Measurements from ENCODE around the gene GPR35. TPM values are rescaled to one million over a fixed set of nuclear protein-coding genes. Genes with fewer than 3 reads are reported as not detected.

The GPR35 gene
- total RNA-seq, 4 donors from 2014 or later, result 91.1 to 244 (median 136) TPM

- 93% methylated on average over 19 of the region's 22 CpGs; no CpG with 5 or more reads in 1 of the 2 donors for WGBS, 2 donors (ENCODE audit: low coverage in 1 of 2)
- intact Hi-C loops (cut with DNase I; ENCODE audit: low total_unique reads), result no loop called here
Measured at GRCh38 chr2:240597419-240598181, 27.7 kb upstream of the GPR35 start.

DNA sequence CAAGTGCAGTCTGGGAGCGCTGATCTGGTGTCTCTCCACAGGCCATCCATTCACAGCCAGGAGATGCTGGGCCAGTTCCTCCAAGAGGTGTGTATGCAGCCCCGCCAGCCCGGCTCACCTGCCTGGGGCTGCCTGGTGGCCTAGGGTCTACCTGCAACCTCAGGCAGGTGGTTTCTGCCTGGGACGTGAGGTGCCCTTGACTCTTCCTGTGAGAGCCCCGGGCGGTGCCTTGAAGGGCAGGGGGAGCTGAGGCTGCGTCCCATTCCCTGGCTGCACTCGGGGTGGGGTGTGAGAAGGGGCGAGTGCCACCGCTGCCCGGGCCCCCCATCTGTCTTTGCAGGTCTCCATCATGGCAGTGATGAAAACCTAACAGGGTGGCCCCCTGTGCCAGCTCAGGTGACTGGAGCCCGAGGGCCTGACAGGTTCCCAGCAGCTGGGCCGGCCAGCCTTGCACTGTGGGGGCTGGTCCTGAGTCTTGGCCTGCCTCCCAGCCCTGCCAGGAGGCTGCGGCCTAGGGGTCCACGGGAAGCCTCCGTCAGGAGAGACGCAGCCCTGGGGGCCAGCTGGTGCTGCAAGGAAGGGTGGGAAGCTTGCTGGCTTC lies 26.9 kb upstream of the GPR35 start:
- no peaks in the 10 kb centered on the region for H3K27me3 ChIP-seq
- H3K27ac ChIP-seq, result no peak overlapping the region
- DNase-seq, result peak; percentile 6
- in situ Hi-C loops (cut with MboI; ENCODE audit: low pct_ligation_motif_present in 1 of 4, low pct_unique_long_range_greater_than_20kb in 1 of 4, low sequenced_read_pairs in 3 of 4), result no loop called here
- no peaks in the 10 kb centered on the region for H3K9me3 ChIP-seq
- no peak overlapping the region for H3K4me3 ChIP-seq
- 94% methylated on average over 16 of the region's 17 CpGs; no CpG with 5 or more reads in 1 of the 2 donors for WGBS, 2 donors (ENCODE audit: low coverage in 1 of 2)
- peaks cover 4 to 10% (median 6%) of the 10 kb centered on the region in 4 donors for H3K4me1 ChIP-seq
- intact Hi-C loops (cut with DNase I; ENCODE audit: low total_unique reads), result no loop called here
- TF ChIP-seq, protein P1, sequence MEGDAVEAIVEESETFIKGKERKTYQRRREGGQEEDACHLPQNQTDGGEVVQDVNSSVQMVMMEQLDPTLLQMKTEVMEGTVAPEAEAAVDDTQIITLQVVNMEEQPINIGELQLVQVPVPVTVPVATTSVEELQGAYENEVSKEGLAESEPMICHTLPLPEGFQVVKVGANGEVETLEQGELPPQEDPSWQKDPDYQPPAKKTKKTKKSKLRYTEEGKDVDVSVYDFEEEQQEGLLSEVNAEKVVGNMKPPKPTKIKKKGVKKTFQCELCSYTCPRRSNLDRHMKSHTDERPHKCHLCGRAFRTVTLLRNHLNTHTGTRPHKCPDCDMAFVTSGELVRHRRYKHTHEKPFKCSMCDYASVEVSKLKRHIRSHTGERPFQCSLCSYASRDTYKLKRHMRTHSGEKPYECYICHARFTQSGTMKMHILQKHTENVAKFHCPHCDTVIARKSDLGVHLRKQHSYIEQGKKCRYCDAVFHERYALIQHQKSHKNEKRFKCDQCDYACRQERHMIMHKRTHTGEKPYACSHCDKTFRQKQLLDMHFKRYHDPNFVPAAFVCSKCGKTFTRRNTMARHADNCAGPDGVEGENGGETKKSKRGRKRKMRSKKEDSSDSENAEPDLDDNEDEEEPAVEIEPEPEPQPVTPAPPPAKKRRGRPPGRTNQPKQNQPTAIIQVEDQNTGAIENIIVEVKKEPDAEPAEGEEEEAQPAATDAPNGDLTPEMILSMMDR (IDR thresholded peaks at IDR 0.05), result no peak
- no peak for TF ChIP-seq POLR2AphosphoS5 (IDR thresholded peaks at IDR 0.05)
- no peak for TF ChIP-seq POLR2A (IDR thresholded peaks at IDR 0.05)
- no peak for TF ChIP-seq EP300 (IDR thresholded peaks at IDR 0.05; ENCODE audit: low read depth)
- no peaks in the 10 kb centered on the region for H3K36me3 ChIP-seq

More at GRCh38 chr2:240597419-240598181, 27.7 kb upstream of the GPR35 start:
- H3K4me1 ChIP-seq, result peaks cover 0 to 4% (median 0%) of the 10 kb centered on the region in 4 donors
- no peak overlapping the region for H3K27ac ChIP-seq
- H3K9me3 ChIP-seq, result no peaks in the 10 kb centered on the region
- no peak for DNase-seq
- in situ Hi-C loops (cut with MboI; ENCODE audit: low pct_ligation_motif_present in 1 of 4, low pct_unique_long_range_greater_than_20kb in 1 of 4, low sequenced_read_pairs in 3 of 4), result no loop called here
- TF ChIP-seq, protein P1 (IDR thresholded peaks at IDR 0.05), result no peak
- TF ChIP-seq EP300 (IDR thresholded peaks at IDR 0.05; ENCODE audit: low read depth) (no peak), POLR2A (IDR thresholded peaks at IDR 0.05) (no peak), POLR2AphosphoS5 (IDR thresholded peaks at IDR 0.05) (no peak)
- no peaks in the 10 kb centered on the region for H3K27me3 ChIP-seq
- no peaks in the 10 kb centered on the region for H3K36me3 ChIP-seq
- H3K4me3 ChIP-seq, result no peak overlapping the region

- in situ Hi-C loops (cut with MboI; ENCODE audit: low pct_ligation_motif_present in 1 of 4, low pct_unique_long_range_greater_than_20kb in 1 of 4, low sequenced_read_pairs in 3 of 4) (no loop called here), intact Hi-C loops (cut with DNase I; ENCODE audit: low total_unique reads) (no loop called here)
- DNase-seq, result no peak
- Histone ChIP-seq H3K4me1 (peaks cover 8 to 15% (median 13%) of the 10 kb centered on the region in 4 donors), H3K9me3 (no peaks in the 10 kb centered on the region), H3K27ac (no peak overlapping the region), H3K36me3 (no peaks in the 10 kb centered on the region), H3K27me3 (no peaks in the 10 kb centered on the region), H3K4me3 (no peak overlapping the region)
- 97 to 100% methylated on average over 1 to 11 of the region's 11 CpGs for WGBS, 2 donors (ENCODE audit: low coverage in 1 of 2)
- TF ChIP-seq EP300 (IDR thresholded peaks at IDR 0.05; ENCODE audit: low read depth), result no peak
- no peak for TF ChIP-seq POLR2A (IDR thresholded peaks at IDR 0.05)
- TF ChIP-seq, protein P1 (IDR thresholded peaks at IDR 0.05), result no peak
- TF ChIP-seq POLR2AphosphoS5 (IDR thresholded peaks at IDR 0.05), result no peak
Measured at GRCh38 chr2:240599141-240599583, 26.1 kb upstream of the GPR35 start.

- no peaks in the 10 kb centered on the region for H3K36me3 ChIP-seq
- in situ Hi-C loops (cut with MboI; ENCODE audit: low pct_ligation_motif_present in 1 of 4, low pct_unique_long_range_greater_than_20kb in 1 of 4, low sequenced_read_pairs in 3 of 4), result no loop called here
- WGBS, 2 donors (ENCODE audit: low coverage in 1 of 2), result 90 to 91% methylated on average over 2 to 16 of the region's 16 CpGs
Measured at GRCh38 chr2:240600451-240600961, 24.8 kb upstream of the GPR35 start.

More at GRCh38 chr2:240600451-240600961, 24.8 kb upstream of the GPR35 start:
- intact Hi-C loops (cut with DNase I; ENCODE audit: low total_unique reads), result no loop called here
- H3K27me3 ChIP-seq, result no peaks in the 10 kb centered on the region
- DNase-seq, result peak; percentile 5
- H3K9me3 ChIP-seq, result no peaks in the 10 kb centered on the region
- TF ChIP-seq, protein P1 (IDR thresholded peaks at IDR 0.05), result no peak
- TF ChIP-seq EP300 (IDR thresholded peaks at IDR 0.05; ENCODE audit: low read depth), result no peak
- no peak for TF ChIP-seq POLR2AphosphoS5 (IDR thresholded peaks at IDR 0.05)
- TF ChIP-seq POLR2A (IDR thresholded peaks at IDR 0.05), result no peak
- H3K4me1 ChIP-seq, result peaks cover 15 to 25% (median 22%) of the 10 kb centered on the region in 4 donors
- no peak overlapping the region for H3K27ac ChIP-seq
- no peak overlapping the region for H3K4me3 ChIP-seq
